Astrocyte (in vitro differentiated cells and primary cell): ENCODE measurements around the gene LILRB3. TPM values are rescaled to one million over a fixed set of nuclear protein-coding genes. Genes with fewer than 3 reads are reported as not detected.

Experiments used
- DNase-seq: peaks from one replicate; pipeline ENCODE4 v3.0.0-alpha.2; 2010; ENCODE audit warnings: low read depth
- FAIRE-seq: peaks from 2 replicates; lab custom pipeline; 2011; peaks lifted over from hg19 to GRCh38; lab: Jason Lieb, UNC
- H2AFZ ChIP-seq: 2 replicates; pipeline ENCODE4 v1.6.0; 2012; ENCODE audit warnings: low read depth, low read length, inconsistent platforms
- H3K27ac ChIP-seq: 2 replicates; pipeline ENCODE4 v1.5.1; 2011; ENCODE audit warnings: low read depth, low read length, inconsistent platforms
- H3K27me3 ChIP-seq: 2 replicates; pipeline ENCODE4 v1.6.0; 2011; ENCODE audit warnings: low read length, inconsistent platforms; ENCODE audit not compliant: insufficient read depth
- H3K36me3 ChIP-seq: 2 replicates; pipeline ENCODE4 v1.5.1; 2011; ENCODE audit warnings: low read length, inconsistent platforms; ENCODE audit not compliant: insufficient read depth
- H3K4me1 ChIP-seq: 2 replicates; pipeline ENCODE4 v1.5.1; 2011; ENCODE audit warnings: low read length, inconsistent platforms; ENCODE audit not compliant: insufficient read depth
- H3K4me2 ChIP-seq: 2 replicates; pipeline ENCODE4 v1.6.0; 2012; ENCODE audit warnings: low read length, inconsistent platforms
- H3K4me3 ChIP-seq: 2 replicates; pipeline ENCODE4 v1.5.1; 2011; ENCODE audit warnings: low read depth, mild to moderate bottlenecking, low read length, inconsistent platforms; ENCODE audit not compliant: insufficient read depth
- H3K79me2 ChIP-seq: 2 replicates; pipeline ENCODE4 v1.6.0; 2012; ENCODE audit warnings: mild to moderate bottlenecking, low read length, inconsistent platforms; ENCODE audit not compliant: insufficient read depth
- H3K9ac ChIP-seq: 2 replicates; pipeline ENCODE4 v1.6.0; 2012; ENCODE audit warnings: mild to moderate bottlenecking, low read length, inconsistent platforms
- H3K9me3 ChIP-seq: 2 replicates; pipeline ENCODE4 v1.5.1; 2012; ENCODE audit warnings: low read depth, mild to moderate bottlenecking, low read length, inconsistent platforms; ENCODE audit not compliant: insufficient read depth
- H4K20me1 ChIP-seq: 2 replicates; pipeline ENCODE4 v1.6.0; 2012; ENCODE audit warnings: low read length, inconsistent platforms; ENCODE audit not compliant: insufficient read depth
- H3K27ac Mint-ChIP-seq: one replicate; pipeline ENCODE4 v1.8.0; 2021; ENCODE audit warnings: mild to moderate bottlenecking, mixed read lengths; ENCODE audit not compliant: unreplicated experiment
- H3K27me3 Mint-ChIP-seq: one replicate; pipeline ENCODE4 v1.8.0; 2021; ENCODE audit warnings: low read depth, mixed read lengths; ENCODE audit not compliant: unreplicated experiment
- H3K36me3 Mint-ChIP-seq: one replicate; pipeline ENCODE4 v1.8.0; 2021; ENCODE audit warnings: low read depth, mixed read lengths; ENCODE audit not compliant: unreplicated experiment
- H3K4me1 Mint-ChIP-seq: one replicate; pipeline ENCODE4 v1.8.0; 2021; ENCODE audit warnings: low read depth, mixed read lengths; ENCODE audit not compliant: unreplicated experiment
- H3K4me3 Mint-ChIP-seq: one replicate; pipeline ENCODE4 v1.8.0; 2021; ENCODE audit warnings: mild to moderate bottlenecking, moderate library complexity, mixed read lengths; ENCODE audit not compliant: unreplicated experiment
- H3K9me3 Mint-ChIP-seq: one replicate; pipeline ENCODE4 v1.8.0; 2021; ENCODE audit warnings: mild to moderate bottlenecking, mixed read lengths; ENCODE audit not compliant: unreplicated experiment
- CTCF ChIP-seq: IDR thresholded peaks from 2 replicates; pipeline ENCODE4 v1.5.1; 2011; ENCODE audit warnings: low read depth, mild to moderate bottlenecking, inconsistent platforms, low read length, moderate library complexity; ENCODE audit not compliant: insufficient read depth
- EZH2 ChIP-seq: IDR thresholded peaks from 2 replicates; pipeline ENCODE4 v1.6.1; 2012; ENCODE audit warnings: mild to moderate bottlenecking, low read length, inconsistent platforms; ENCODE audit not compliant: insufficient read depth
- total RNA-seq: library from RNA; stranded (reverse); gene quantifications from 2 replicates; pipeline ENCODE4 v1.2.1, GENCODE V29; 2021

Gene LILRB3
- total RNA-seq, 1 donor from 2014 or later = not detected

DNA sequence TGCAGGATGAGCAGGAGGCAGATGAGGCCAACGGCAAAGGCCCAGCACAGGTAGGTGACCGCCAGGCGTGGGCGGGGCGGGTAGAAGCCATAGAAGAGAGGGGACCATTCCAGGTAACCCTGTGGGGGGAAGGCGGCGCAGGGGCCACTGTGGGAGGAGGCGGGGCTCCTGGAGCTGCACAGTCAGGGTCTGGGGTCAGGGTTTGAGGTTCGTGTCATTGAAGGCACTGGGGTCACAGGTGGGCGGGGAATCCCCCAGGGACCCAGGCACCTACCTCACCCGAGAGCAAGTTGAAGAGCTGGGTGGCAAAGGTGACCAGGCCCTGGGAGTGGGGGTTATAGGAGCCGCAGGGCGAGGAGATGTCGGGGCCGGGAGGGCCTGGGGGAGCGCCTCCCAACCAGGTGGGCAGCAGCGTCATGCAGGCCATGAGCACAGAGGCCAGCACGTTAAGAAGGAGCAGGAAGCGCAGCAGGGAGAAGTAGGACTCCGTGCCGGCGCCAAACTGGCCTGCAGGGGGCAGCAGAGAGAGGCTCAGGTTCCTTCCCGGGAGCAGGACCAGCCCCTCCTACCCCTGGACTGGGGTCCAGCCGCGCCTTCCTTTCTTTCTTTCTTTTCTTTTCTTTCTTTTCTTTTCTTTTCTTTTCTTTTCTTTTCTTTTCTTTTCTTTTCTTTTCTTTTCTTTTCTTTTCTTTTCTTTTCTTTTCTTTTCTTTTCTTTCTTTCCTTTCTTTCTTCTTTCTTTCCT, 54.5 kb downstream of the LILRB3 start:
- no peaks in the 10 kb centered on the region for H3K9me3 ChIP-seq
- no peak for FAIRE-seq
- no peak overlapping the region for H3K9ac ChIP-seq
- no peaks in the 10 kb centered on the region for H3K27me3 ChIP-seq
- peaks cover 2% of the 10 kb centered on the region for H3K36me3 Mint-ChIP-seq
- H3K4me2 ChIP-seq = no peak overlapping the region
- peaks cover 2% of the 10 kb centered on the region for H3K4me1 Mint-ChIP-seq
- no peaks in the 10 kb centered on the region for H3K79me2 ChIP-seq
- no peak overlapping the region for H3K4me3 ChIP-seq
- H4K20me1 ChIP-seq = no peaks in the 10 kb centered on the region
- no peak overlapping the region for H3K27ac Mint-ChIP-seq
- H2AFZ ChIP-seq = peak overlapping the region; percentile 10
- TF ChIP-seq CTCF (peak; percentile 63), EZH2 (no peak)
- peaks cover 5% of the 10 kb centered on the region for H3K4me1 ChIP-seq
- H3K27me3 Mint-ChIP-seq = peaks cover 10% of the 10 kb centered on the region
- H3K9me3 Mint-ChIP-seq = peaks cover 7% of the 10 kb centered on the region
- no peak overlapping the region for H3K27ac ChIP-seq
- DNase-seq = peak; percentile 45
- no peak overlapping the region for H3K4me3 Mint-ChIP-seq
- H3K36me3 ChIP-seq = no peaks in the 10 kb centered on the region

Other genes starting within 250 kb of the LILRB3 start
- gene CACNG6, start 231.4 kb downstream of the LILRB3 start, total RNA-seq = 0.20 TPM in 1 of 2 replicates, not detected in the other
- 0.68 TPM in 1 of 2 replicates, not detected in the other for gene VSTM1, start 159.1 kb downstream of the LILRB3 start, total RNA-seq
- not detected in 2 replicates for gene TARM1, start 141.6 kb downstream of the LILRB3 start, total RNA-seq
- 0.20 and 0.22 TPM in 2 replicates for gene OSCAR, start 122.2 kb downstream of the LILRB3 start, total RNA-seq
- 98.0 and 99.2 TPM in 2 replicates for gene NDUFA3, start 120.2 kb downstream of the LILRB3 start, total RNA-seq
- 21.6 and 25.2 TPM in 2 replicates for gene TFPT, start 107.3 kb downstream of the LILRB3 start, total RNA-seq
- 62.3 and 67.2 TPM in 2 replicates for gene PRPF31, start 107.3 kb downstream of the LILRB3 start, total RNA-seq
- 39.2 and 47.1 TPM in 2 replicates for gene CNOT3, start 85.2 kb downstream of the LILRB3 start, total RNA-seq
- 4.1 and 4.8 TPM in 2 replicates for gene LENG1, start 63.3 kb downstream of the LILRB3 start, total RNA-seq
- 0.94 and 1.9 TPM in 2 replicates for gene TMC4, start 49.8 kb downstream of the LILRB3 start, total RNA-seq
- 145 and 162 TPM in 2 replicates for gene MBOAT7, start 33.4 kb downstream of the LILRB3 start, total RNA-seq
- 50.1 and 52.6 TPM in 2 replicates for gene TSEN34, start 31.7 kb downstream of the LILRB3 start, total RNA-seq
- 685 and 779 TPM in 2 replicates for gene RPS9, start 22.1 kb downstream of the LILRB3 start, total RNA-seq
- not detected in 2 replicates for gene LILRA6, start 19.8 kb upstream of the LILRB3 start, total RNA-seq
- gene LILRB5, start 34.3 kb upstream of the LILRB3 start, total RNA-seq = not detected in 2 replicates
- not detected in 2 replicates for gene LILRB2, start 58.1 kb upstream of the LILRB3 start, total RNA-seq
- not detected in 2 replicates for gene LILRA5, start 90.2 kb upstream of the LILRB3 start, total RNA-seq
- not detected in 2 replicates for gene LILRA4, start 116.2 kb upstream of the LILRB3 start, total RNA-seq
- gene LAIR1, start 141.9 kb upstream of the LILRB3 start, total RNA-seq = not detected in 2 replicates
- 8.4 and 12.6 TPM in 2 replicates for gene TTYH1, start 192.5 kb upstream of the LILRB3 start, total RNA-seq
- 193 and 201 TPM in 2 replicates for gene LENG8, start 226.2 kb upstream of the LILRB3 start, total RNA-seq
- gene LENG9, start 240.8 kb upstream of the LILRB3 start, total RNA-seq = 3.7 and 3.8 TPM in 2 replicates